GM06990 (cell line): Measurements from ENCODE around the gene C1orf50.

Experiments used
- DNase-seq: peaks from one replicate; pipeline ENCODE4 v3.0.0-alpha.2; 2011; ENCODE audit not compliant: insufficient read length; ENCODE audit errors: extremely low read depth
- H3K27me3 ChIP-seq: replicated peaks from 2 replicates; pipeline ENCODE4 v1.6.0; 2011; ENCODE audit warnings: low read length; ENCODE audit not compliant: control insufficient read depth, insufficient read depth
- H3K36me3 ChIP-seq: 2 replicates; pipeline ENCODE4 v1.5.1; 2011; ENCODE audit warnings: low read length; ENCODE audit not compliant: control insufficient read depth, insufficient read depth
- H3K4me3 ChIP-seq: replicated peaks from 2 replicates; pipeline ENCODE4 v1.5.1; 2011; ENCODE audit warnings: low read depth, mild to moderate bottlenecking, control low read depth, low read length
- CTCF ChIP-seq: IDR thresholded peaks from 2 replicates; pipeline ENCODE4 v1.5.1; 2011; ENCODE audit warnings: low read length, control low read depth, mild to moderate bottlenecking, inconsistent platforms; ENCODE audit not compliant: insufficient read depth, poor library complexity, severe bottlenecking

C1orf50 gene

GRCh38 chr1:42752284-42752683, 14.8 kb upstream of the C1orf50 start:
- DNase-seq = no peak
- H3K4me3 ChIP-seq = no peak overlapping the region
- no peak for TF ChIP-seq CTCF
- no peaks in the 10 kb centered on the region for H3K27me3 ChIP-seq
- H3K36me3 ChIP-seq = peaks cover 41% of the 10 kb centered on the region

- TF ChIP-seq CTCF = no peak
- Histone ChIP-seq H3K36me3 (peaks cover 46% of the 10 kb centered on the region), H3K4me3 (no peak overlapping the region), H3K27me3 (no peaks in the 10 kb centered on the region)
- no peak for DNase-seq
These were observed 14.0 kb upstream of the C1orf50 start for GRCh38 chr1:42753070-42753469.

- peaks cover 31% of the 10 kb centered on the region for H3K36me3 ChIP-seq
- H3K4me3 ChIP-seq = no peak overlapping the region
- no peaks in the 10 kb centered on the region for H3K27me3 ChIP-seq
- TF ChIP-seq CTCF = peak; percentile 65
- DNase-seq = no peak
These were observed 9.8 kb upstream of the C1orf50 start for GRCh38 chr1:42756956-42757891.

- Histone ChIP-seq H3K4me3 (no peak overlapping the region), H3K36me3 (peaks cover 29% of the 10 kb centered on the region), H3K27me3 (no peaks in the 10 kb centered on the region)
- no peak for TF ChIP-seq CTCF
- no peak for DNase-seq
These were observed 9.2 kb upstream of the C1orf50 start for GRCh38 chr1:42757892-42758275.

- TF ChIP-seq CTCF = no peak
- H3K27me3 ChIP-seq = no peaks in the 10 kb centered on the region
- DNase-seq = no peak
- H3K4me3 ChIP-seq = no peak overlapping the region
- H3K36me3 ChIP-seq = peaks cover 29% of the 10 kb centered on the region
These were observed 8.4 kb upstream of the C1orf50 start for GRCh38 chr1:42758641-42759040.

- peaks cover 27% of the 10 kb centered on the region for H3K36me3 ChIP-seq
- TF ChIP-seq CTCF = peak; percentile 14
- no peaks in the 10 kb centered on the region for H3K27me3 ChIP-seq
- DNase-seq = no peak
- no peak overlapping the region for H3K4me3 ChIP-seq
These were observed 7.9 kb upstream of the C1orf50 start for GRCh38 chr1:42759114-42759513.
